ENCODE results near the gene GNG3.

- TF ChIP-seq CTCF (IDR thresholded peaks at IDR 0.05) (no peak), POLR2A (IDR thresholded peaks at IDR 0.05) (peak; percentile 97)
These were observed 42.3 kb upstream of the GNG3 start, which contains the start of the genes C11orf98 and CSKMT for GRCh38 chr11:62665075-62665598.
